Body of pancreas (tissue), 4 donors: ENCODE results near the gene MSANTD2. TPM values are rescaled to one million over a fixed set of nuclear protein-coding genes. Genes with fewer than 3 reads are reported as not detected.
A peak's percentile ranks its signal among the peaks of the same experiment; 100 is the strongest.

Experiments used
- ATAC-seq: fragments of 150-250 bp; one replicate; pipeline ENCODE4 v1.9.1; 2016
- DNase-seq, 4 donors: peaks; one replicate each; pipeline ENCODE4 v3.0.0-alpha.2; 2019
- H3K27ac ChIP-seq, 4 donors: fragments of 200-600 bp; sonication (generic); 1 replicate in 3 of 4; 2 replicates in 1 of 4; pipeline versions ENCODE4 v1.5.1 to v1.6.1; 2016 to 2019; ENCODE audit warnings: mild to moderate bottlenecking in 1 of 4, mixed read lengths in 1 of 4, moderate library complexity in 1 of 4
- H3K27me3 ChIP-seq, 2 donors: fragments of 200-600 bp; sonication (generic); one replicate each; pipeline ENCODE4 v1.6.0; 2016; ENCODE audit warnings: mild to moderate bottlenecking in 1 of 2
- H3K36me3 ChIP-seq, 2 donors: fragments of 200-600 bp; sonication (generic); replicated peaks in 1 of 2; 2 replicates each; pipeline ENCODE4 v1.5.1; 2016; ENCODE audit warnings: low read depth in 2 of 2; ENCODE audit not compliant: insufficient read depth in 1 of 2
- H3K4me1 ChIP-seq: fragments of 200-600 bp; sonication (generic); one replicate; pipeline ENCODE4 v1.6.0; 2016
- H3K4me3 ChIP-seq, 2 donors: fragments of 200-600 bp; sonication (generic); 1 replicate in 1 of 2; 2 replicates in 1 of 2; pipeline ENCODE4 v1.5.1; 2016 to 2019
- H3K9me3 ChIP-seq, 3 donors: fragments of 200-600 bp; sonication (generic); 1 replicate in 2 of 3; 2 replicates in 1 of 3; pipeline ENCODE4 v1.5.1; 2016
- POLR2A ChIP-seq, 3 donors: fragments of 450-650 bp; IDR thresholded peaks; one replicate each; pipeline ENCODE4 v1.6.1; 2016; ENCODE audit warnings: antibody characterized with exemption in 3 of 3, mild to moderate bottlenecking in 2 of 3
- WGBS, 2 donors: methylation state at CpG; one replicate each; pipeline ENCODE4 v1.1.5; 2017; 5-methylcytosine and 5-hydroxymethylcytosine counted together
- intact Hi-C: fragments of 100-400 bp; cut with DNase I; formaldehyde crosslinking; loops from one replicate; pipeline ENCODE4 v1.15.1; 2023
- total RNA-seq, 2 donors: library from RNA; depleted of rRNA; stranded (reverse); fragments of >200 nt; gene quantifications; one replicate each; pipeline ENCODE4 v1.1.0, GENCODE V29; 2016
- TF ChIP-seq, protein P1 (sequence below), 7 experiments: fragments of 450-650 bp in 4 of 7; fragments of 200-600 bp in 3 of 7; sonication (generic) in 3 of 7; IDR thresholded peaks; one replicate each; pipeline ENCODE4 v1.5.1; 2016 to 2019; ENCODE audit warnings: antibody characterized with exemption in 7 of 7

MSANTD2 gene
- total RNA-seq, 2 donors from 2014 or later = 13.0 to 23.7 TPM

DNA sequence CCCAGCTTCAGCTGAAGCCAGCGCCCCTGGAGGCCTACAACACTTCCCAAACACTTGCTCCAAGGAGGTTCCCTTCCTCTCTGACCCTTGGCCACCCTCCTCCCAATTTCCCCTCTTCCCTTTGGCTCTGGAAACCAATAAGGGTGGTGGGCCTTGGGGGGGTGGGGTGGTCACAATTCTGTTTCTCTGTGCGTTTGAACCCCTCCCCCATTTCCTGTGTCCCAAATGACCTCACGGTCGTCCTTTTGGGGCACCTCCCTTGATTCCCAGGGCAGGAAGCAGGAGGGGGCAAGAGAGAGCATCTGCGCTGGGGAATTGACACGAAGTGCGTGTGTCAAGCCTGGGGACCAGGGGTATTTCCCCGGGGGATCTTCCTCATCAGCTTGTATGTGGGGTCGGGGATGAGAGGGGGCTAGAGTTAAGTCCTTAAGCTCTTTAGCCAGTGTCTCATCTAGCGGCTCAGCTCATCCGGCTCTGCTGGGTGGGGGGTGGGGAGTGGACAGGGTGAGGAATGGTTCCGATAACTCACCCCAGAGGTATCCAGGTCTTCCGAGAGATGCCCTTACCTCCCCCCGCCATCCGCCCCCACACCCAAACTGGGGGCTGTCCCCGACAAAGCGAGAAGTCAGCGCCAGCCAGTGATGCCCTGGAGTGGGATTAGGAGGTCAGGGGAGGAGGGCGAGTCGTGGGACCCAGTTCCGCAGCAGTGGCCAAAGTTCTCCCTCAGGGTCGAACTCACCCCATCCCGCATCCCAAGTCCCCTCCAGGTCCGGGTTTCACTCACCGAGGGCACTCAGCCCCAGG lies 38.7 kb downstream of the MSANTD2 start:
- 19 to 28% methylated on average over 16 to 25 of the region's 25 CpGs for WGBS, 2 donors
- TF ChIP-seq, protein P1, sequence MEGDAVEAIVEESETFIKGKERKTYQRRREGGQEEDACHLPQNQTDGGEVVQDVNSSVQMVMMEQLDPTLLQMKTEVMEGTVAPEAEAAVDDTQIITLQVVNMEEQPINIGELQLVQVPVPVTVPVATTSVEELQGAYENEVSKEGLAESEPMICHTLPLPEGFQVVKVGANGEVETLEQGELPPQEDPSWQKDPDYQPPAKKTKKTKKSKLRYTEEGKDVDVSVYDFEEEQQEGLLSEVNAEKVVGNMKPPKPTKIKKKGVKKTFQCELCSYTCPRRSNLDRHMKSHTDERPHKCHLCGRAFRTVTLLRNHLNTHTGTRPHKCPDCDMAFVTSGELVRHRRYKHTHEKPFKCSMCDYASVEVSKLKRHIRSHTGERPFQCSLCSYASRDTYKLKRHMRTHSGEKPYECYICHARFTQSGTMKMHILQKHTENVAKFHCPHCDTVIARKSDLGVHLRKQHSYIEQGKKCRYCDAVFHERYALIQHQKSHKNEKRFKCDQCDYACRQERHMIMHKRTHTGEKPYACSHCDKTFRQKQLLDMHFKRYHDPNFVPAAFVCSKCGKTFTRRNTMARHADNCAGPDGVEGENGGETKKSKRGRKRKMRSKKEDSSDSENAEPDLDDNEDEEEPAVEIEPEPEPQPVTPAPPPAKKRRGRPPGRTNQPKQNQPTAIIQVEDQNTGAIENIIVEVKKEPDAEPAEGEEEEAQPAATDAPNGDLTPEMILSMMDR (IDR thresholded peaks at IDR 0.05) = no peak
- TF ChIP-seq POLR2A (IDR thresholded peaks at IDR 0.05) = no peak

DNA sequence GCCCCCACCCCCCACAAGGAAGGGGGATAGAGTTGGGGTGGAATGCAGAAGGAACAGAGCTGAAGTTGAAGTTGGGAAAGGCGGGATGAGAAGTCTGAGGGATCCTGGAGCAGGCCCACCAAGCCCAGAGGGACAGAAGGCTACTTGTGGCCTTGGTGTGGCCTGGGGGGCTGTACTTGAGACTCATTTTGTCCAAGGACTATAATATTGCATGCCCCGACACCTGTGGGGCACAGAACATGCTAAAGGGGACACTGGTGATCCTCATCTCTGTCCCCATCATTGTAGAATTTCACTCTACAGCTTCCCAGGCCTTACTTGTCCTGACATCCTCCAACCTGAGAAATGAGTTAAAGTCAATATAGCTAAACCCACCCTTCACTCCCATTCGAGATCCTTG lies 39.4 kb downstream of the MSANTD2 start:
- ATAC-seq = no peak
- no peak for TF ChIP-seq POLR2A (IDR thresholded peaks at IDR 0.05)
- TF ChIP-seq, protein P1 (IDR thresholded peaks at IDR 0.05) = no peak
- no peaks in the 10 kb centered on the region for H3K36me3 ChIP-seq
- WGBS, 2 donors = 57 to 70% methylated on average over 3 of the region's 3 CpGs
- intact Hi-C loops = loop anchor here (10.0 kb wide), 1 partner anchor 96 kb away; no protein-coding TSS in a partner anchor
- DNase-seq = no peak
- peaks cover 61% of the 10 kb centered on the region for H3K4me1 ChIP-seq
- H3K27ac ChIP-seq = peak overlapping the region in 2 of 4 donors; percentile 18 to 81
- H3K9me3 ChIP-seq = no peaks in the 10 kb centered on the region
- H3K27me3 ChIP-seq = peaks cover 0 to 23% of the 10 kb centered on the region in 2 donors
- H3K4me3 ChIP-seq = no peak overlapping the region

More for the DNA sequence above, 38.7 kb downstream of the MSANTD2 start:
- H3K9me3 ChIP-seq = no peaks in the 10 kb centered on the region
- peaks cover 61% of the 10 kb centered on the region for H3K4me1 ChIP-seq
- DNase-seq (no peak), ATAC-seq (no peak)
- peak overlapping the region in 1 of 2 donors; percentile 13 for H3K4me3 ChIP-seq
- intact Hi-C loops = loop anchor here (10.0 kb wide), 1 partner anchor 97 kb away; no protein-coding TSS in a partner anchor
- peaks cover 0 to 23% of the 10 kb centered on the region in 2 donors for H3K27me3 ChIP-seq
- H3K36me3 ChIP-seq = no peaks in the 10 kb centered on the region
- peak overlapping the region in 3 of 4 donors; percentile 56 to 81 (median 63) for H3K27ac ChIP-seq

DNA sequence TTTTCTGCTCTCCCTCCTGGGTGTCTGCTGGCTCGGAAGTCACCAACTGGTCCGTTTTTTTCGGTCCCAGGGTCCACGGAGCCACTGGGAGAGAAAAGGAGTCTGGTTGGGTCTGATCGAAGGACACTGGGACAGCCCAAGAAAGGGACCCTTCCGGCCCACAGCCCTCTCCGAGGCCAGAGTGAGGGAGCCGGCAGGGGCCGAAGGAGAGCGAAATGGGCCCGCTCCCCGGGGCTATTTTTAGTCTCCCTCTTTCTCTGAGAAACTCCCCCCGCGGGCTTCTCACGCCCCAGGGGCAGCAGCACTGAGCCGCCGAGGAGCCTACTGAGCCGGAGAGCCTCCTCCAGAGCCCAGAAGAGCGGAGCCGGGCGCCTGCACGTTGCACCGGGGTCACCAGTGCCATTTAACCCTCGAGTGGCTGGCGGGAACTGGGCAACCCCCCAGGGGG lies 40.0 kb downstream of the MSANTD2 start:
- Histone ChIP-seq H3K36me3 (no peaks in the 10 kb centered on the region), H3K4me1 (peaks cover 60% of the 10 kb centered on the region), H3K27ac (peak overlapping the region in 1 of 4 donors; percentile 81), H3K9me3 (no peaks in the 10 kb centered on the region), H3K27me3 (peaks cover 0 to 23% of the 10 kb centered on the region in 2 donors), H3K4me3 (no peak overlapping the region)
- intact Hi-C loops = loop anchor here (10.0 kb wide), 1 partner anchor 95 kb away; no protein-coding TSS in a partner anchor
- ATAC-seq (no peak), DNase-seq (no peak)
- TF ChIP-seq POLR2A (IDR thresholded peaks at IDR 0.05) = no peak
- TF ChIP-seq, protein P1 (IDR thresholded peaks at IDR 0.05) = no peak
- WGBS, 2 donors = 26 to 31% methylated on average over 11 to 25 of the region's 25 CpGs

DNA sequence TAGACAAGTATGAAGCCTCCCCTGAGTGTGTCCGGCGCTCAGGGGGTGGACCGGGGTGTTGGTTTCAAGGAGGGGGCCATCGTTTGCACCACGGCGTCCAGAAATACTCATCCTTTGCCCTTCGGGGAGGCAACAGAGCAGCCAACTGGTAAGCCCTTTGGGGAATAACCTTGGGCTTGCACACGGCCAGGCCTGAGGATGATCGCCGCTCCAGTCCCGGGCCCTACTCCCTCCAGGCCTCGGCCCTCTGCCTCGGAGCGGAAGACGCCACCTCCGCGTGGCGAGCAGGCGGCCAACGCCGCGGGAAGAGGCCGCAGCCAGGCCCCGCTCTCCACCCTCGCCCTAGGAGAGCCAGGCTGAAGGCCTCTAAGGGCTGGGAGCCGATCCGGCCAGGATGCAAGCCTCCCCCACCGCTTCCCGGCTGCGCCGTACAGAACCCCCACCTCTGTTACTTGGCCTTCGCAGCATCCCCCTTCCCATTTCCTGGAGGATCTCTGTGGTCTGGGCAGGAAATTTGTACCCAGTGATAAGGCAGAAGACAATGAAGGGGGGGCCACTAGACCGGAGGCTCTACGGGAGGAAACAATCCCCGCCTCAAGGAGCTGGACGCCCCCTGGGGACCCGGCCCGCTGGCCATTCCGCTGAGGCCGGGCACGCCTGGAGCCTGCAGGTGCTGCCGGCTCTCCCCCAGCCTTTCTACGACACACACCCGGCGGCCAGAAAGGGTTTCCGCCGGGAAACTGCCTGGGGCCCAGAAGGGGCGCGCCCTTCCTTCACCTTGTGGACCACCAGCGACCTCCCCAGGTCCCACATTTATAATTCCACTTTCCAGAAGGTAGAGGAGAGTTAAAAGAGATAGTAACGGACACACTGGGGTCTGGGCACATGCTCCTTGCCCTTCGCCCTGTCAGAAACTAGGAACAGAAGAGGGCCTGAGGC lies 40.7 kb downstream of the MSANTD2 start:
- intact Hi-C loops = loop anchor here (10.0 kb wide), 1 partner anchor 95 kb away; no protein-coding TSS in a partner anchor
- peak in 1 of 3 donors; percentile 17 for TF ChIP-seq POLR2A (IDR thresholded peaks at IDR 0.05)
- TF ChIP-seq, protein P1 (IDR thresholded peaks at IDR 0.05) = no peak
- Histone ChIP-seq H3K27me3 (peaks cover 0 to 23% of the 10 kb centered on the region in 2 donors), H3K9me3 (no peaks in the 10 kb centered on the region), H3K27ac (peak overlapping the region in 3 of 4 donors; percentile 5 to 81 (median 62)), H3K4me1 (peaks cover 53% of the 10 kb centered on the region), H3K4me3 (no peak overlapping the region), H3K36me3 (no peaks in the 10 kb centered on the region)
- peak in 1 of 4 donors; percentile 18 for DNase-seq
- 26 to 42% methylated on average over 16 to 52 of the region's 52 CpGs for WGBS, 2 donors
- peak; percentile 3 for ATAC-seq
